HG03442 (cell line): ENCODE measurements around the gene ALDH1A1.

Source experiments
- ATAC-seq: cut with Tn5 transposase; IDR thresholded peaks from one replicate; pipeline ENCODE4 v1.9.1; 2021; ENCODE audit warnings: mild to moderate bottlenecking, moderate library complexity; ENCODE audit not compliant: unreplicated experiment

Gene ALDH1A1

DNA sequence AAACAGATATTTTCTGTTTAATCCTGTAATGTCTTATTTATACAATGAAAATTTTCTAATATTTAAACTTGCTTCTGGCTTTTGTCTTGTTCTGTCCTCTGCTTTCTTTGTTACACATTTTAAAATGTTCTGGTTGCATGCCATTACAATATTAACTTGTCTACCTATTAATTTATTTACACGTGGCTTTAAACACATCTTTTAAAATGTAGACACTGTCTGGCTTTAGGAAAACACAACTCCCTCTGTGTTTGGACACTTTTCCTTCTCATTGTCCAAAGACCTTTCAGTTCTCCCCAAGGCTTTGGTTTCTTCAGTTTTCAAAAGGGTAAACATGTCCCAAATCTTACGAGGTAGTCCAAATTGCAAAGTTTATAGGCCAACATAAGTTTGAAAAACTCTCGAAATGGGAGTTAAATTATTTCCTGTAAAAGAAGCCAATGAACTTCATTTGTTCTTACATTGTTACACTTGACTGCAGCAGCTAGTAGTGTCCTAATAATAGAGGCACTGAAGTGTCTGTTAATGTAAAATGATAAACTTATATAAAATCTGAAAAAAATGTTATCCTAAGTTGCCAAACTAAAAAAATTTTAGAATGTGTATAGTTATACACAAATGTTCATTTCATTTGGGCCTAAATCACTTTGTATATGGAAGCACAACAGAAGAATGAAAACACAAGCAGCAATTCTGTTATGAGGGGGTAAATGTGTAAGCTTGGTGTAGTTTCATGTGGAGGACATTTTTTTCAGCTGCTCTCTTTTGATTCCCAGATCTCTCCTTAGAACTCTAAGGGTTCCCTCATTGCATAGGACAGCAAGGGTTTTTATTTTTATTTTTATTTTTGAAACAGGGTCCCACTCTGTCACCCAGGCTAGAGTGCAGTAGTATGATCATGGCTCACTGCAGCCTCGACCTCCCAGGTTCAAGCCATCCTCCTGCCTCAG is 53.8 kb downstream of the ALDH1A1 start:
- no peak for ATAC-seq

DNA sequence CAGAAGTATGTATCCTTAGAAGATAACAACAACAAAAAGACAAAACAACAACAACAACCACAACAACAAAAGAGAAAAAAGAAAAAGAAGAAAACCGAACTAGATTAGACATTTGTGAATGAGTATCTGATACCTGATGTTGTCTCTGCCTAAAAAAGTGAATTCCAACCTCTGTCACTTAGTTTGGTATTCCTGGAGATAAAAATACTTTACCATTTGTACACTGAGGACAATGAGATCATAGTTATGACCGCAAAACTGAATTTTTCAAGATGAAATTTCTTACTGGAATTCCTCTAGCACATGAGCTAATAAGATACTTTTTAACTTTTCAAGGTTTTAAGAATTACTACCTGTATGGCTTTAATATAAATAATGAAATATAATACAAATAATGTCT is 54.5 kb downstream of the ALDH1A1 start:
- ATAC-seq: no peak

DNA sequence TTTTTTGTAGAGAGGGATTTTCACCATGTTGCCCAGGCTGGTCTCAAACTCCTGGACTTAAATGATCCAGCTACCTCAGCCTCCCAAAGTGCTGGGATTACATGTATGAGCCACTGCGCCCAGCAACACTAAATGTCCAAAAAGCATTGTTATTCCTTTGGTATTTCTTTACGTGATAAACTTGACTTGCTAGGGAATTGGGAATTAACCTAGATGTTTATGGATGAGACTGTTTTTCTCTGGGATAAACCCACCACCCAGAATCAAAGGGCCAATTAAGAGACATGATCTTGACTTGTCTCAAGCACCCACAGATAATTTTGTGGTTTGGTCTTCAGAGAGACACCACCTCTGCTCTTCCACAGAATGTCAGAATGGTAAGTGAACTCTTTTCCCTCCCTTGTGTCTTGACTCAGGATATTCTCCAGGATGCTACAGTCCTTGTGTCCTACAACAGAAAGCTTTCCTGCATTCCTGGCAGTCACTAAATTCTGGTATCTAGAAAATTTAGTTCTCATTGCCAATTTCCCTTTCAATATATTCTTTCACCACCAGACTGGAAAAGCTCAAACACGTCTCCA is 55.7 kb downstream of the ALDH1A1 start:
- ATAC-seq: no peak

DNA sequence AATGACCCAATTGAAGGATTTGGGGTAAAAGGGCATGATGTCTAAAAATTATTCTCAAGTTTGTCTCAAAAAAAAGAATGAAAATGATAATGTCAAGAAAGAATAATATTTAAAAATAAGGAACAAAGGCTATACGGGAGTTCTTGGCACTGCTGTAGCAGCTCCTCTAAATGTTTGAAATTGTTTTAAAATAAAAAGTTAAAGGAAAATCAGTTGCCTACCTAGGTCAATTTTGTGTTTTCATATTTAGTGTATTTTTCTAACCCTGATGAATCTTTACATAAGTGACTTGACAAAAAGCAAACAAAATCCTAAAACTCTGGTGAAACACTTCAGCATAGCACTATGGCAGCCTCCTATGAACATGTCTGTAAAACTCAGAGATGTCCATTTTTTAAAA is 56.4 kb downstream of the ALDH1A1 start:
- ATAC-seq: no peak

DNA sequence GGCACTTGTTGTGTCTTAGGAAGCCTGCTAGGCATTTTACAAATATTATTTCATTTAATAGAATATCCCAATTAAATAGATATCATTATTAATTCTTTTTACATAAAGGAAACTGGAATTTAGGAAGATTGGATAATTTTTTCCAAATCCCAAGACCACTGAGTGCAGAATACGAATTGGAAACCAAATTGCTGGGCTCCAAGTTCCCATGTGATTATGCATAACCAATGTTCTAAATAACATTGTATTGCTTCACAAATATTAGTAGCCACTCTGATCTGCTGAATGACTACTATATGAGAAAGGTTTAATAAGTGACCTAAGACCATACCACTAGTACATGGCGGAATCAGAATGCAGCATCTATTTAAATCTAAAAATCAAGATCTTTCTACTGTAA is 57.7 kb downstream of the ALDH1A1 start:
- ATAC-seq: no peak

DNA sequence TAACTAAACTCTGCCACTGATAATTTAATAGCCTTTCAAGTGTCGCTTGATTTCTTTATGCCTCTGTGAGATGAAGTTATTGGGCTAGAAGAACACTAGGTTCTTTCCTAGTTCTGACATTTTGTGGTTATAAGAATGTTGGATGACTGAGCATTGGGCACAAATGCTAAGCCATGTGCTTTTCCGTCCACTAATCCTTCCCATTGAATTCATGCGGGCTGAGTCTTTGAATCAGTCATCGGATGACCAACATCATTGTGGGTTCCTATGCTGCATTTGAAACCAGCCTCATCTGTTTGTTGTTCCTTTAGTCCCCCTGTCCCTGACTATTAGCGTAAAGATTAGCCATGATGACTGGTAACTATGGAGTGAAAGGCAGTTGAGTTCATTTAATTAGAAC is 58.5 kb downstream of the ALDH1A1 start:
- ATAC-seq: no peak

DNA sequence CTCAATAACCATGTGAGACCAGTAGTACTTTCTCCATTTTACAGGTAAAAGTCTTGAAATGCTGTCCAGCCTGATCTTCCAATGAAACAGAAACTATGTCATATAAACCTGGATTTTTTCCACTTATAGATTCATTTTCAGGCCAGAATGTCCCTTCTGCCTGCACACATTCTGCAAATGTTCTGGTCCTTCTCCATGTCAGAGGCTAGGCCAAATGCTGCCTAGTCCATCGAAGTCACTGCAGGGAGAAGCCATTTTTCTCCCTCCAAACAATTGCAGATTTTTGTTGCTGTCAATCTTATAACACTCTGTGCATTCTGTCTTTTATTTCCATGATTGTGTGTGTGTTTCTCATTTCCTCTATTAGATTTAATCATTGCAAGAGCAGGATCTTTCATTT is 59.4 kb downstream of the ALDH1A1 start:
- no peak for ATAC-seq

DNA sequence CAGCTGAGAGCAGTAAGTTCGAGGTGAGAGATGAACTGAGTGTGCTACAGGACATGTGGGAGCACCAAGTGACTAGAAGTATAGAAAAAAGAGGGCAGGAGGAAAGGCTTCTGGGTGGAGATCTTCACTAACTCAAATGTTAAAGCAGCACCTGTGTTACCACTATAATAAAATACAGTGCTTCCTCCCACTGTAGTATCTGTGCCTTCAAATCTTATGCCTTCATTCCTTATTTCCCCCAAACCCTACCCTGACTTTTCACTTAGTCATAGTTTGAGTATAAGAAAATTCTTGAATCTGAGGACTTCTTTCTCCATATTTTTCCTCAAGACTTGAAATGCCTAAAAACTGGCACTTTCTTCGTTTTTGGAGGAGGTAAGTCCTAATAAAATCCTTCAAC is 61.8 kb downstream of the ALDH1A1 start:
- no peak for ATAC-seq

DNA sequence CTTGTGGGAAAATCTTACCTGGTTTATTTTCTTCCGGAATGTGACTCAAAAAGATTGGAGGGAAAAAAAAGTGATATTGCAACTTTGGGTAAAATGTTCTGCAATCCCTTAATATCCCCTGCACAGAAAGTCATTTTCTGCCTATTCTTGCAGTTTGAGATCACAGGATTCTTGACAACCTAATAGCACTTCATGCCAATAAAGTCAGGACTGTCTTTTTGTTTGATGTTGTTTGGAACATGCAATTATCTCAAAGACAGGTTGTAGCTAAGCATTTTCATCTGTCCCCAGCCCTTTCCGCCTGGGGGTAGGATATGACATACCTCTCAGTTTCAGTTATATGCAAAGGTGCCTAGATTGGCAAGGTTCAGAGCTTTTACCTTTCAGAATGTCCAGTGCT is 63.9 kb downstream of the ALDH1A1 start:
- ATAC-seq: no peak

DNA sequence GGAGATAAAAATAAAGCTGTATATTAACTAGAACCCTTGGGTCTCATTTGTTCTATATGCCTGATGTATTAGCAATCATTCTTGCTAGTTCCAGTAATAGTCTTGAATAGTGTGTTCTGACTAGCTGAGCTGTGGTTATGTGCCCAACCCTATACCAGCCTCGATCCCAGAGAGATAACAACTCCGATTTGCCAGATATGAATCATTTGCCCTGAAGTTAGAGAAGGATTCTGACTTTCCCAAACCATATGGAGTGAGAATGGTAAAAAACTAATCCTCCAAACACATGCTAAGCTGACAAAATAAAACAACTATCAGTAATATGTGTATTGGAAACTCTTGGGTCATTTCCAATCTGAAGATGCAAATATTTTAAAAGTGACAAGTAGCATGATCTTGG is 64.8 kb downstream of the ALDH1A1 start:
- ATAC-seq: no peak

DNA sequence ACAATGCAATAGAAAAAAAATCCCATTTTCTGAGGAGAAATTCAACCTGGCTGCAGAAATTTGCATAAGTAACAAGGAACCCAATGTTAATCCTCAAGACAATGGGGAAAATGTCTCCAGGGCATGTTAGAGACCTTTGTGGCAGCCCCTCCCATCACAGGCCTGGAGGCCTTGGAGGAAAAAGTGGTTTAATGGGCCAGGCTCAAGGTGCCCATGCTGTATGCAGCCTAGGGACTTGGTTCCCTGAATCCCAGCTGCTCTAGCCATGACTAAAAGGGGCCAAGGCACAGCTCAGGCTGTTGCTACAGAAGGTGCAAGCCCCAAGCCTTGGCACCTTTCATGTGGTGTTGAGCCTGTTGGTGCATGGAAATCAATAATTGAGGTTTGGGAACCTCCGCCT is 66.5 kb downstream of the ALDH1A1 start:
- no peak for ATAC-seq

DNA sequence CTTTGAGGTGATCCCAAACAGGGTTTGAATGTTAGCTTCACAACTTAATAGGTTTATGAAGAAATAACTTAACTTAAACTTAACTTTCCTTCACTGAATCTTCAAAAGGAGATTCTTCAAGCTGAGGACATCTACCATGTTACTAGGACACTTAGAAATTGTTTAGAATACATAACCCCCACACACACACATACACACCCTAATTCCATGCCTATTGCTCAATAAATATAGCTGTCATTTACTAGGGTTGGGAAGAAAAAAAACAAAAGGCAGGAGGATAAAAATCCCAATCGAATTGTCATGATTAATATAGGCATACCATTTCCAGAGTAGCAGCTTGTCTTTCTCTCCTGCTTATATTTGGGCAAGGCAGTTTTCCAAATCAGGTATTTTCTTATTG is 68.3 kb downstream of the ALDH1A1 start:
- no peak for ATAC-seq

DNA sequence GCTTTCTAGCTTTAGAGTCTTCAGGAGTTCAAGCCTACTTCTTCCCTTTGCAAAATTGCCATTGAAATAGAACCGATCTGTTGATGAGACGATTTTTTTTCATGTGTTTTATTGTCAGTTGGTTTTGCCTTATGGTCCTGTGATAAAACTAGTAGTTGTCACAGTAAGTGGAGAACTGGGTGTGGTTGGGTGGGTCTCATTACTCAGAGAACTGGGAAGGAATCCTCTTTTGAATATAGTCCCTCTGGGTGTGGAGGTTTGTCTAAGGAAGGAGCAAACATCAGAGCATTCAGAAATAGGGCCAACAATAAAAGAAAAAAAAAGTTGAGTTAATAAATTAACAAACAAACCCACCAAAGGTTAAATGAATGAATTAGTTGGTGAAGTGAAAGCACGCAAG is 69.0 kb downstream of the ALDH1A1 start:
- ATAC-seq: no peak

DNA sequence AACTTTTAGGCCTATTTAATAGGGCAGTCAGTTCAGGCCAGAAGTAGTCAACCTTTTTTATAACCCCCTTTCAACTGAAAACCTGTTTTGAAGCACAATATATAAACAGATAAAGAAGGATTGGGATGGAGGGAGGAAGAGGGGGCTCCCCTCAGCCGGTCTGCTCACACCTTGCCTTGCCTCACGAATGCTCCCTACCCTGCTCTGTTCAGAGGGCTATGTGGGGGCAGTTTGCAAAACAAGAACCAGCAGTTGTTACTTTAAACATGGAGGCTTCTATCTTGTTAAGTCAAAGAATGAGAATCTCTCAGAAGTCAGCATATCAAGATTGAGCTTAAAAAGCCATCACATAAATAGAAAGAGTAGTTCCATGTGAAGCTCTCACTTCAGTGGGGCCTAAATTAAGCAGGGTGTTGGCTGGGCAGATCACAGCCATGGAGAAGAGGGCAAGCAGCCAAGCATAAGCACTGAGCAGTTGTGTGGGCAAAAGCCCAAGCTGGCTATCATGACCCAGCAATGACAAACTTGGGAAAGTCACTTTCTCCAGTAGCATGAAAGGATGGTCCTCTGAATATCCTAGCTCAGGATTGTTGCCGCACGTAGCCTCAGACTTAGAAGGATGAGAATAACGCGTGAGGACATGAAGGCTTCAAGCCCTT is 70.6 kb downstream of the ALDH1A1 start:
- ATAC-seq: no peak

DNA sequence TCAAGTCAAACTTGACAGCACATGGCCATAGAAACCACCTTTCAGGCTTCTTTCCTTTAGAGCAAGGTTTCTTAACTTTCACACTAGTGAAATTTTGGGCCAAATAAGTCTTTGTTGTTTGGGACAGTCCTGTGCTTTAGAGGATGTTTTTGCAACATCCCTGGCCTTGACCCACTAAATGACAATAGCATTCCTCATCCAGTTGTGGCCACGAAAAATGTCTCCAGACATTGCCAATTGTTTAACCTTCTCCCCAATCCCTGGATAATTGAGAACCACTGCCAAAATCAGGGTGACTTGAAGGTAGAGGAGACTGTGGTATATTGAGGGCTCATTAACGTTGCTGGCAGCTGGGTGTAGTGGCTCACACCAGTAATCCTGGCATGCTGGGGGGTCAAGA is 72.0 kb downstream of the ALDH1A1 start:
- ATAC-seq: no peak

DNA sequence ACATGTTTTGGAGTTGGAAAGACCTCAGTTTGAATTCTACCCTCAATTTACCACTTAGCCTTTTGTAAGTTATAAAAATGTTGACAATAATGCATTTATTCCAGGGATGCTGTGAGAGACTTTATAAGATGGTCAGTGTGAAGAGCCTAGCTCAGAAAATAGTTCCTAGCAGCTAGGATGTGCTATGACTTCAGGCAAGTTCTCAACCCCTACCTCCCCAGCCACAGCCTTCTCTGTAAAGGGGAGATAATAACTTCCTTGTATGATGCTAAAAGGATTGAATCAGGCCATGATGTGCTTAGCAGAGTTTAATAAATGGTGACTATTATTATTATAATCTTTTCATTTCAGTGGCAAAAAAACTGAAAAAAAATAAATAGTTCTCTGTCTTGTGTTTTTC is 77.6 kb downstream of the ALDH1A1 start:
- ATAC-seq: no peak

DNA sequence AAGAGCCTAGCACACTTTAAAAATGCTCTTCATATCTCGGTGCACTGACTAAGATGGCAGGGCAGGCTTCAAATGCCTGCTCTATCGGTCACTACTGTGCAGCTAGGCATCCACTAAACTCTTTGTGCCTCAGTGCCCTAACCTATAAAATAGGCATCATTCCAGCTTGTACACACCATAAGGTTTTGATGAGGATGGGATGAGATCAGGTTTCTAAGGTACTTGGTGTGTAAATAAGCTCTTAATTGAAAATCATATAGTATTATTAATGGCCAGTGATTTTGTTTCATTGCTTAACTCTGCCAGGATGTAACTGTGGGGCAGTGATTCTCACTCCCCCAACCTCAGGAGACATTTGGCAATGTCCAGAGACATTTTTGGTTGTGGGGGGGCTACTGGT is 78.5 kb downstream of the ALDH1A1 start:
- no peak for ATAC-seq

DNA sequence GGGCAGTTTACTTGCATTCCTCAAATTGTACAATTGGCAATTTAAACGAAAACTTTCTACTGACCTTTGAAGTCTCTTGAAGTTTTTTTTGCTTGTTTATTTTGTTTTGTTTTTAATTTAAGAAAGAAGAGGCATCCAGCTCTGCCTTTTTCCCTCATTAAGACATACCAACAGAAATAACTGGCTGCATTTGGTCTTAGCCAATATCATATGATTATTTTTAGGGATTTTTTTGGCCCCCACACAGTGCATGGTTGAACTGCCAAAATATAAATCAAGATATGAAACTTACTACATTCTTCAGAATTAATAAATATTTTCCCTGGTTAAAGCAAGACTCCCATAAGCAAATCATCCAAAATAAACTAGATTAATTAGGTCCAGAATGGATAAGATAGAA is 79.4 kb downstream of the ALDH1A1 start:
- ATAC-seq: no peak

DNA sequence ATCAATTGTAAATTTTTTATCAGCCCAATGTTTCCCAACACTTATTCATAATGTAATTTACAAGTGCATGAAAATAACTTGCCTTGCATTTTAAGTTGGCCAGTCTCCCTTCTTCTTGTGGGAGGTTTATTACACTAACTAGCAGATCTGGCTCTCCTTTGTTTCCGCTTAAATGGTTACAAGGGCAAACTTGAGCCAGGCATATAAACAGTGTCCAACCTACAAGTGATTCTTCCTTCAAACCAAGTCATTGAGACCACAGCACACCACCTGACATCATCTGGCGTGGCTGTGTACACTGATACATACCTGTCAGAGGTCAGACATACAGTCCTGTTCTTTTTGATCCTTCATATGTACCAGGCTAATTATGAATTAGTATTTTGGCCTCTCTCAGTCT is 80.1 kb downstream of the ALDH1A1 start:
- ATAC-seq: no peak

DNA sequence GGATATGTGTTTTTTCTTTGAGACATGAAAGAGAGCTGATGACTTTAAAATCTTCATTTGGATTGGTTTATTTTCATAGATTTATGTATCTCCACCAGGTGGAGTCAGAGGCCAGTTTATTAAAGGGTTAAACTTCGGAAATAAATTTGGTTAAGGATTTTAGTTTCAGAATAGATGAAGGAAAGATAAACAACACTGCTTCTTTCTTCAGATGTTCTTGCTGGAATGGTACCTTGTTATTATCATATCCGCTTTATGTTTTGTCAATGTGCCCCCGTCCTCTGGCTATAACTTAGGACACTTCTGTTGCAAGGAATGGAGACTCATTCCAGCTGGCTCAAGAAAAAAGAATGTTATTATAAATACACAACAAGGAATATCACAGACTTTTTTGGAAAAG is 81.2 kb downstream of the ALDH1A1 start:
- no peak for ATAC-seq

DNA sequence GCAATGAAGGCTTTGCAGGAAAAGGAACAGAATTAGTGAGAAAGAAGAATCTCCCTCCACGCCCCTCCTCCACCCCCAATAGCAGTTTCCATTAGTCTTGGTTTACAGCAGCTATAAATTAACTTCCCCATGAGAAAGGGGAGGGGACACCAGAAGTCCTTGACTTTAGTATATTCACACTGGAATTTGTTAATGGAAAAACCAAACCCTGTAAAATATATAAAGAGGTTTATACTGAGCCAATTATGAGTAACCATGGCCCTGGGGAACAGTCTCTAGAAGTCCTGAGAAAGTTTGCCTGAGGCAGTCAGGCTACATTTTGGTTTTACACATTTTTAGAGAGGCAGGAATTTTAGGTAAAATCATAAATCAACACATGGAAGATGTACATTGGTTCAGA is 88.5 kb downstream of the ALDH1A1 start:
- no peak for ATAC-seq

DNA sequence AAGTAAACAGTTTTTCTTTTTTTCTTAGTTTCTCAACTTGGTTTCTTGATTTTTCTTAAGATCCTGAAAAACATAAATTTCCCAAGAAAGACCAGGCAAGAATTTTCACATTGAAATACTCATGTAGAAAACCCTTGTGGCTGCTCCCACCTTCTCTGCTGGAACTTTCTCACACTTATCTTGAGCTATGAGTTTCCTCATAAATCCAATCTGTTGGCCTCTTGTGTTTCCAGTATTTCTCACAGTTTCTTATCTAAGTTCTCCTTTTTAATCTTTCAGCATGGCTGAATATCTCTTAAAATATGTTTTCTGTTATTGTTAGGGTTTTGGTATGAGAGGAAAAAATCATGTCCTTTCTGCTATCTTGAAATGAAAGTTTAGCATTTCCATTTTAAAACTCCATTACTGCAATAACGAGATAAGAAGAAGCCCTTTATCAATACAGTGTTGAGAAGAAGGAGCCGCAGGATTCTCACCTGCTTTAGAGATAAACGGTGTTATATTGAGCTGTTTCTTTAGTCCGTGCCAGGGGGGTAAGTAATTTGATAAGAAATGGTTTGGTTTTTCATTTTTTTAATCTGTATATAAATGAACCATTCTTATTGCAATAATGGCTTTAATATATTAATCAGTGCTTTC is 89.3 kb downstream of the ALDH1A1 start:
- no peak for ATAC-seq
